Ishikawa (cell line): ENCODE results near the gene NCEH1.

Experiments used
- EP300 ChIP-seq: IDR thresholded peaks from 2 replicates; pipeline ENCODE4 v1.6.1; 2012; ENCODE audit warnings: borderline replicate concordance
- RAD21 ChIP-seq: IDR thresholded peaks from 2 replicates; pipeline ENCODE4 v1.6.1; 2012; ENCODE audit warnings: low read depth
- TF ChIP-seq, protein P1 (sequence below): IDR thresholded peaks from 2 replicates; pipeline ENCODE4 v1.6.1; 2012; ENCODE audit warnings: low read depth, mild to moderate bottlenecking

DNA sequence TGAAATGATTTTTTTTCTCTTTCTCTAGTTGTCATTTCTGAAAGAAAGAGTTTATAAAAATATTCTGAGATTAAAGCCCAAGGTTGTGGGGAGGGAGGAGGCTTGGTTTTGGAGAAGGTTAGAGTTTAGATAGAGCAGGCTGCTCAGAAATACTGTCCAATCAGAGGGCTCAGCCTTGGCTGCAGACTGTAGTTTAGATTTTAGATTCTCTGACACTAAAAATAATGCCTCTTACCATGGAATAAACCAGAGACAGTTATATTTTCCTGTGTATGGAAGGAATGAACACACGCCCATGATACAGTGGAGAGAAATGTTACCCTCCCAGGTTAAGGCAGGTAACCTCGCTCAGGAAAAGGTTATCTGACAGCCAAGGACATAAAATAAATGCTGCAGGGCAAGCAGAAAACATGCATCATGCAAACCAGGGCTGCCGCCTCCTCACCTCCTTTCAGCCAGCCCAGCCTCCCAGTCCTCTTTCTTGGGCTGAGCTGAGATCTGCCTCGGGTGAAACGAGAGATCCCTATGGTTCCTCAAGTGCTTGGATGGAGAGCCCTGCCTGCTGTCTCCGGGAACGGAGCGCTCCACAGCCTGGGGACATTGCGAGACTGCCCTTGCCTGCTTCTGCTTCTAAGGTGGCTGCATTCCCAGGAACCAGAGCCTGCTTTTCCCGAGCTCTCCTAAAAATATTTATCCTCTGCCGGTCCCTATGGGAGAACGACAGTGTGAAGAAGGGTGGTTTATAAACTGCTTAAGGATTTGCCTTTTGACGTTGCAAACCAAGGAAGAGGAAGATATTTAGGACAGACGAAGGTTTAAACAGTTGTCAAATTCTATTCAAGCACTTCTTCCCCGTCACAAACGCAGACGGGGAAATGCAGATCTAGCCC is 848 bp downstream of the NCEH1 start:
- no peak for TF ChIP-seq RAD21
- no peak for TF ChIP-seq EP300
- TF ChIP-seq, protein P1, sequence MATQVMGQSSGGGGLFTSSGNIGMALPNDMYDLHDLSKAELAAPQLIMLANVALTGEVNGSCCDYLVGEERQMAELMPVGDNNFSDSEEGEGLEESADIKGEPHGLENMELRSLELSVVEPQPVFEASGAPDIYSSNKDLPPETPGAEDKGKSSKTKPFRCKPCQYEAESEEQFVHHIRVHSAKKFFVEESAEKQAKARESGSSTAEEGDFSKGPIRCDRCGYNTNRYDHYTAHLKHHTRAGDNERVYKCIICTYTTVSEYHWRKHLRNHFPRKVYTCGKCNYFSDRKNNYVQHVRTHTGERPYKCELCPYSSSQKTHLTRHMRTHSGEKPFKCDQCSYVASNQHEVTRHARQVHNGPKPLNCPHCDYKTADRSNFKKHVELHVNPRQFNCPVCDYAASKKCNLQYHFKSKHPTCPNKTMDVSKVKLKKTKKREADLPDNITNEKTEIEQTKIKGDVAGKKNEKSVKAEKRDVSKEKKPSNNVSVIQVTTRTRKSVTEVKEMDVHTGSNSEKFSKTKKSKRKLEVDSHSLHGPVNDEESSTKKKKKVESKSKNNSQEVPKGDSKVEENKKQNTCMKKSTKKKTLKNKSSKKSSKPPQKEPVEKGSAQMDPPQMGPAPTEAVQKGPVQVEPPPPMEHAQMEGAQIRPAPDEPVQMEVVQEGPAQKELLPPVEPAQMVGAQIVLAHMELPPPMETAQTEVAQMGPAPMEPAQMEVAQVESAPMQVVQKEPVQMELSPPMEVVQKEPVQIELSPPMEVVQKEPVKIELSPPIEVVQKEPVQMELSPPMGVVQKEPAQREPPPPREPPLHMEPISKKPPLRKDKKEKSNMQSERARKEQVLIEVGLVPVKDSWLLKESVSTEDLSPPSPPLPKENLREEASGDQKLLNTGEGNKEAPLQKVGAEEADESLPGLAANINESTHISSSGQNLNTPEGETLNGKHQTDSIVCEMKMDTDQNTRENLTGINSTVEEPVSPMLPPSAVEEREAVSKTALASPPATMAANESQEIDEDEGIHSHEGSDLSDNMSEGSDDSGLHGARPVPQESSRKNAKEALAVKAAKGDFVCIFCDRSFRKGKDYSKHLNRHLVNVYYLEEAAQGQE: no peak
